IPS-18a (cell line): ENCODE measurements around the gene NOP53.
"Not testable (repeated sequence)": the region's sequence is repeated elsewhere in the genome, so short reads cannot be mapped to it uniquely, and the experiment has no call there.

ENCODE experiments used
- H3K27ac ChIP-seq: one replicate; pipeline ENCODE4 v1.5.1; 2013; ENCODE audit warnings: low read length
- H3K27me3 ChIP-seq: one replicate; pipeline ENCODE4 v1.6.1; 2013; ENCODE audit warnings: mild to moderate bottlenecking, low read length; ENCODE audit not compliant: control insufficient read depth, insufficient read depth
- H3K36me3 ChIP-seq: one replicate; pipeline ENCODE4 v1.6.1; 2013; ENCODE audit warnings: low read depth, low read length; ENCODE audit not compliant: control insufficient read depth
- H3K4me1 ChIP-seq: one replicate; pipeline ENCODE4 v1.6.1; 2013; ENCODE audit warnings: low read depth, low read length; ENCODE audit not compliant: control insufficient read depth
- H3K4me3 ChIP-seq: one replicate; pipeline ENCODE4 v1.5.1; 2013; ENCODE audit warnings: low read length
- H3K9ac ChIP-seq: one replicate; pipeline ENCODE4 v1.6.1; 2013; ENCODE audit warnings: mild to moderate bottlenecking, low read length, moderate library complexity
- H3K9me3 ChIP-seq: one replicate; pipeline ENCODE4 v1.6.1; 2013; ENCODE audit warnings: low read depth, low read length; ENCODE audit not compliant: control insufficient read depth

Gene NOP53

GRCh38 chr19:47804451-47804850 is 59.1 kb downstream of the NOP53 start, which contains the start of gene TPRX1:
TSS of gene TPRX1 (minus strand) at chr19:47804551. CDS start at chr19:47804539, 12 bp downstream.
- not testable (repeated sequence) for H3K27me3 ChIP-seq, H3K27ac ChIP-seq, H3K36me3 ChIP-seq, H3K4me1 ChIP-seq, H3K9ac ChIP-seq, H3K4me3 ChIP-seq, H3K9me3 ChIP-seq

DNA sequence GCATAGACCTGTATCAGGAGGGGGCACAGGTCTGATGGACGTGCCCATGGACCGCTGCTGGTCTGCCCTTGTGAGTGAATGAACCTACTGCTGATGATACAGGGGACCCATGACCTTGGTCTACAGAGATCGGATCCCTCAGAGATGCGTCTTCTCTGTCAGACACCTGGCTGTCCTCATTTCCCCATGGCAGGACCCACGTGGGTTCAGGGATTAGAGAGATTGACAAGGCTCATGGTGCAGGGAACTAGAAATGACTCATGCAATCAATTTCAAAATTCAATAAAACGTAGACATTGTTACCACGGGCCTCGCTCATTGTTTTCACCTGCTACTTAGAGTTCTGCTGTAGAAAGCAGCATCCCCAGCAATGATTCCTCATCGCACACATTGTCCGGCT is 60.0 kb downstream of the NOP53 start:
- no peak overlapping the region for H3K4me3 ChIP-seq
- H3K9ac ChIP-seq: no peak overlapping the region
- no peaks in the 10 kb centered on the region for H3K27me3 ChIP-seq
- no peaks in the 10 kb centered on the region for H3K36me3 ChIP-seq
- H3K9me3 ChIP-seq: peaks cover 4% of the 10 kb centered on the region
- no peak overlapping the region for H3K27ac ChIP-seq
- H3K4me1 ChIP-seq: no peaks in the 10 kb centered on the region

DNA sequence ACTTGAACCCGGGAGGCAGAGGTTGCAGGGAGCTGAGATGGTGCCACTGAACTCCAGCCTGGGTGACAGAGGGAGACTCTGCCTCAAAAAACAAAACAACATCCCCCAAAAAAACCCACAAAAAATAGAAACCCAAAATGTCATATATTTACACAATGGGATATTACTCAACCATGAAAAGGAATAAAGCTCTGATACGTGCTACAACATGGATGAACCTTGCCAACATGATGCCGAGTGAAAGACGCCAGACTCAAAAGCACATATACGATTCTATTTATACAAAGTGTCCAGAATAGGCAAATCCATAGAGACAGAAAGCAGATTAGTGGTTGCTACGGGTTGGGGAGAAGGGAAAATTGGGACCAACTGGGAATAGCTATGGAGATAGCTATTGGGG is 61.1 kb downstream of the NOP53 start:
- no peak overlapping the region for H3K27ac ChIP-seq
- H3K36me3 ChIP-seq: no peaks in the 10 kb centered on the region
- H3K27me3 ChIP-seq: no peaks in the 10 kb centered on the region
- no peaks in the 10 kb centered on the region for H3K4me1 ChIP-seq
- H3K4me3 ChIP-seq: no peak overlapping the region
- H3K9me3 ChIP-seq: no peaks in the 10 kb centered on the region
- H3K9ac ChIP-seq: no peak overlapping the region
